GM23338 (cell line): ENCODE data around the gene DNAJC16. TPM values are rescaled to one million over a fixed set of nuclear protein-coding genes. Genes with fewer than 3 reads are reported as not detected.

Source experiments
- ATAC-seq: fragments of 200-7000 bp; cut with Tn5 transposase; 3 replicates; pipeline ENCODE4 v1.9.1; 2020
- DNase-seq: peaks from one replicate; pipeline ENCODE4 v3.0.0-alpha.2; 2015; ENCODE audit warnings: low spot score
- H2AFZ ChIP-seq: fragments of 200-600 bp; sonication (generic); 2 replicates; pipeline ENCODE4 v1.8.0; 2016; ENCODE audit warnings: antibody characterized with exemption, mild to moderate bottlenecking, moderate library complexity
- H3F3A ChIP-seq: fragments of 200-600 bp; sonication (generic); replicated peaks from 2 replicates; pipeline ENCODE4 v1.8.0; 2017; ENCODE audit warnings: antibody characterized with exemption, mixed run types, low read depth
- H3K27ac ChIP-seq: fragments of 200-600 bp; sonication (generic); 2 replicates; pipeline ENCODE4 v1.6.1; 2016; ENCODE audit warnings: low read depth
- H3K27me3 ChIP-seq: fragments of 200-600 bp; sonication (generic); 2 replicates; pipeline ENCODE4 v1.8.0; 2016; ENCODE audit warnings: mild to moderate bottlenecking, mixed run types, moderate library complexity; ENCODE audit not compliant: insufficient read depth
- H3K36me3 ChIP-seq: fragments of 200-600 bp; sonication (generic); 2 replicates; pipeline ENCODE4 v1.8.0; 2016; ENCODE audit warnings: mild to moderate bottlenecking; ENCODE audit not compliant: insufficient read depth
- H3K4me1 ChIP-seq: fragments of 200-600 bp; sonication (generic); 2 replicates; pipeline ENCODE4 v1.8.0; 2016; ENCODE audit warnings: mild to moderate bottlenecking, moderate library complexity; ENCODE audit not compliant: insufficient read depth
- H3K4me2 ChIP-seq: fragments of 200-600 bp; sonication (generic); 2 replicates; pipeline ENCODE4 v1.7.1; 2017; ENCODE audit warnings: mixed run types
- H3K4me3 ChIP-seq: fragments of 200-600 bp; sonication (generic); 2 replicates; pipeline ENCODE4 v1.6.1; 2016; ENCODE audit warnings: mixed run types
- H3K79me2 ChIP-seq: fragments of 200-600 bp; sonication (generic); replicated peaks from 2 replicates; pipeline ENCODE4 v1.8.0; 2017; ENCODE audit warnings: mild to moderate bottlenecking; ENCODE audit not compliant: insufficient read depth
- H3K9me2 ChIP-seq: fragments of 200-600 bp; sonication (generic); 2 replicates; pipeline ENCODE4 v1.8.0; 2017; ENCODE audit not compliant: insufficient read depth
- H4K20me1 ChIP-seq: fragments of 200-600 bp; sonication (generic); replicated peaks from 2 replicates; pipeline ENCODE4 v1.8.0; 2017; ENCODE audit warnings: mild to moderate bottlenecking; ENCODE audit not compliant: insufficient read depth
- H3K27ac Mint-ChIP-seq: 2 replicates; pipeline ENCODE4 v1.8.0; 2020; ENCODE audit warnings: inconsistent platforms, mild to moderate bottlenecking, moderate library complexity, mixed read lengths
- H3K27me3 Mint-ChIP-seq: 3 replicates; pipeline ENCODE4 v1.8.0; 2022; ENCODE audit warnings: low read depth, mild to moderate bottlenecking, moderate library complexity, mixed read lengths, inconsistent platforms; ENCODE audit not compliant: insufficient read depth, poor library complexity
- H3K36me3 Mint-ChIP-seq: 3 replicates; pipeline ENCODE4 v1.8.0; 2021; ENCODE audit warnings: low read depth, mild to moderate bottlenecking, inconsistent platforms, moderate library complexity, mixed read lengths
- H3K4me1 Mint-ChIP-seq: 3 replicates; pipeline ENCODE4 v1.8.0; 2020; ENCODE audit warnings: mild to moderate bottlenecking, inconsistent platforms, mixed read lengths
- H3K4me3 Mint-ChIP-seq: 3 replicates; pipeline ENCODE4 v1.8.0; 2021; ENCODE audit warnings: moderate library complexity, mild to moderate bottlenecking, inconsistent platforms, mixed read lengths
- H3K9me3 Mint-ChIP-seq: 3 replicates; pipeline ENCODE4 v1.8.0; 2020; ENCODE audit warnings: moderate library complexity, mild to moderate bottlenecking, inconsistent platforms, mixed read lengths
- CREB1 ChIP-seq: fragments of 250-450 bp; sonication (Bioruptor Pico); IDR thresholded peaks from 2 replicates; pipeline ENCODE4 v1.5.0; 2020; ENCODE audit warnings: low read depth, mild to moderate bottlenecking, moderate library complexity
- CTCF ChIP-seq, 2 experiments: fragments of 200-600 bp in 1 of 2; sonication (generic) in 1 of 2; conservative IDR thresholded peaks; 2 replicates each; pipeline versions ENCODE4 v1.5.1 to v1.6.1; 2016 to 2017; ENCODE audit warnings: antibody characterized with exemption in 2 of 2, low read depth in 2 of 2, mild to moderate bottlenecking in 2 of 2, moderate library complexity in 1 of 2
- ETS1 ChIP-seq: IDR thresholded peaks from 2 replicates; pipeline ENCODE4 v1.6.1; 2016; ENCODE audit warnings: antibody characterized with exemption
- EZH2 ChIP-seq: fragments of 200-600 bp; sonication (generic); IDR thresholded peaks from one replicate; pipeline ENCODE4 v1.8.0; 2017; ENCODE audit warnings: antibody characterized with exemption, mild to moderate bottlenecking, low read depth; ENCODE audit not compliant: unreplicated experiment
- EZH2phosphoT487 ChIP-seq: fragments of 200-600 bp; sonication (generic); IDR thresholded peaks from one replicate; pipeline ENCODE4 v1.8.1; 2018; ENCODE audit warnings: antibody characterized with exemption; ENCODE audit not compliant: unreplicated experiment
- JUNB ChIP-seq: IDR thresholded peaks from one replicate; pipeline ENCODE4 v1.6.1; 2016; ENCODE audit warnings: antibody characterized with exemption; ENCODE audit not compliant: unreplicated experiment
- NANOG ChIP-seq: IDR thresholded peaks from 2 replicates; pipeline ENCODE4 v1.6.1; 2016; ENCODE audit warnings: antibody characterized with exemption, borderline replicate concordance
- POLR2AphosphoS5 ChIP-seq: IDR thresholded peaks from 2 replicates; pipeline ENCODE4 v1.6.1; 2016; ENCODE audit warnings: antibody characterized with exemption, low read depth
- REST ChIP-seq: IDR thresholded peaks from one replicate; pipeline ENCODE4 v1.6.1; 2018; ENCODE audit warnings: antibody characterized with exemption; ENCODE audit not compliant: unreplicated experiment
- STAT1 ChIP-seq: IDR thresholded peaks from one replicate; pipeline ENCODE4 v1.6.1; 2016; ENCODE audit warnings: antibody characterized with exemption; ENCODE audit not compliant: unreplicated experiment
- ZNF114 ChIP-seq: fragments of 250-450 bp; sonication (Bioruptor Pico); IDR thresholded peaks from 2 replicates; pipeline ENCODE4 v1.5.0; 2020; ENCODE audit warnings: mild to moderate bottlenecking, moderate library complexity
- ZNF331 ChIP-seq: fragments of 250-450 bp; sonication (Bioruptor Pico); IDR thresholded peaks from 2 replicates; pipeline ENCODE4 v1.5.0; 2020; ENCODE audit warnings: low read depth, mild to moderate bottlenecking, moderate library complexity
- ZNF462 ChIP-seq: fragments of 250-450 bp; sonication (Bioruptor Pico); IDR thresholded peaks from 2 replicates; pipeline ENCODE4 v1.5.0; 2020; ENCODE audit warnings: mild to moderate bottlenecking, moderate library complexity
- polyA plus RNA-seq: library from polyadenylated mRNA; unstranded; fragments of >200 nt; fragmentation: Nextera tagmentation; extraction: Ambion mirVana; gene quantifications from 2 replicates; pipeline ENCODE4 v1.2.1, GENCODE V29; 2016
- total RNA-seq: library from RNA; depleted of rRNA; stranded (reverse); fragments of >200 nt; shearing (Covaris generic); gene quantifications from 2 replicates; pipeline ENCODE4 v1.2.3, GENCODE V29; 2014

Gene DNAJC16
- total and polyA plus RNA-seq, 2 experiments from 2014 or later: 6.3 to 18.0 TPM

- no peaks in the 10 kb centered on the region for H3F3A ChIP-seq
- DNase-seq: peak; percentile 45
- no peaks in the 10 kb centered on the region for H3K36me3 ChIP-seq
- peak overlapping the region; percentile 73 for H3K4me3 ChIP-seq
- no peak overlapping the region for H2AFZ ChIP-seq
- H3K4me1 Mint-ChIP-seq: peaks cover 39% of the 10 kb centered on the region
- no peaks in the 10 kb centered on the region for H3K27me3 ChIP-seq
- ATAC-seq: no peak
- H3K79me2 ChIP-seq: peaks cover 44% of the 10 kb centered on the region
- H3K27me3 Mint-ChIP-seq: peaks cover 7% of the 10 kb centered on the region
- no peaks in the 10 kb centered on the region for H3K9me2 ChIP-seq
- H3K9me3 Mint-ChIP-seq: no peaks in the 10 kb centered on the region
- H3K4me3 Mint-ChIP-seq: peak overlapping the region; percentile 83
- H3K27ac ChIP-seq: 0 out of 2 replicates have a peak overlapping the region, but pooled peaks have one; percentile 2
- no peaks in the 10 kb centered on the region for H3K36me3 Mint-ChIP-seq
- TF ChIP-seq REST: no peak
- no peak for TF ChIP-seq ZNF331 (CRISPR knock-in tag)
- TF ChIP-seq ZNF114 (CRISPR knock-in tag): no peak
- no peak for TF ChIP-seq CREB1 (CRISPR knock-in tag)
- TF ChIP-seq NANOG: no peak
- TF ChIP-seq JUNB: no peak
- no peak for TF ChIP-seq EZH2
- TF ChIP-seq POLR2AphosphoS5: no peak
- TF ChIP-seq ETS1: no peak
- TF ChIP-seq CTCF (conservative IDR thresholded peaks at IDR 0.05; ENCODE audit: low read depth in 2 of 2): no peak
- TF ChIP-seq STAT1: no peak
- TF ChIP-seq ZNF462 (CRISPR knock-in tag): no peak
- TF ChIP-seq EZH2phosphoT487: no peak
- H4K20me1 ChIP-seq: peaks cover 6% of the 10 kb centered on the region; the same call in 1 of the 2 replicates
- H3K4me1 ChIP-seq: peaks cover 15% of the 10 kb centered on the region
- H3K4me2 ChIP-seq: peak overlapping the region; percentile 81
- H3K27ac Mint-ChIP-seq: peak overlapping the region; percentile 82
These were observed 593 bp upstream of the DNAJC16 start for GRCh38 chr1:15526021-15526489.
